Epithelial cell of esophagus (primary cell): ENCODE data around the gene GSTP1.

Experiments
- DNase-seq: peaks from one replicate; pipeline ENCODE4 v3.0.0; 2010; ENCODE audit warnings: low read depth
- H3K4me3 ChIP-seq: 2 replicates; pipeline ENCODE4 v1.5.1; 2011; ENCODE audit warnings: mild to moderate bottlenecking, low read length, control low read depth
- TF ChIP-seq, protein P1 (sequence below): IDR thresholded peaks from 2 replicates; pipeline ENCODE4 v1.5.1; 2011; ENCODE audit warnings: low read depth, mild to moderate bottlenecking, low read length, control low read depth, inconsistent platforms; ENCODE audit not compliant: insufficient read depth; ENCODE audit errors: missing control alignments

Gene GSTP1

DNA sequence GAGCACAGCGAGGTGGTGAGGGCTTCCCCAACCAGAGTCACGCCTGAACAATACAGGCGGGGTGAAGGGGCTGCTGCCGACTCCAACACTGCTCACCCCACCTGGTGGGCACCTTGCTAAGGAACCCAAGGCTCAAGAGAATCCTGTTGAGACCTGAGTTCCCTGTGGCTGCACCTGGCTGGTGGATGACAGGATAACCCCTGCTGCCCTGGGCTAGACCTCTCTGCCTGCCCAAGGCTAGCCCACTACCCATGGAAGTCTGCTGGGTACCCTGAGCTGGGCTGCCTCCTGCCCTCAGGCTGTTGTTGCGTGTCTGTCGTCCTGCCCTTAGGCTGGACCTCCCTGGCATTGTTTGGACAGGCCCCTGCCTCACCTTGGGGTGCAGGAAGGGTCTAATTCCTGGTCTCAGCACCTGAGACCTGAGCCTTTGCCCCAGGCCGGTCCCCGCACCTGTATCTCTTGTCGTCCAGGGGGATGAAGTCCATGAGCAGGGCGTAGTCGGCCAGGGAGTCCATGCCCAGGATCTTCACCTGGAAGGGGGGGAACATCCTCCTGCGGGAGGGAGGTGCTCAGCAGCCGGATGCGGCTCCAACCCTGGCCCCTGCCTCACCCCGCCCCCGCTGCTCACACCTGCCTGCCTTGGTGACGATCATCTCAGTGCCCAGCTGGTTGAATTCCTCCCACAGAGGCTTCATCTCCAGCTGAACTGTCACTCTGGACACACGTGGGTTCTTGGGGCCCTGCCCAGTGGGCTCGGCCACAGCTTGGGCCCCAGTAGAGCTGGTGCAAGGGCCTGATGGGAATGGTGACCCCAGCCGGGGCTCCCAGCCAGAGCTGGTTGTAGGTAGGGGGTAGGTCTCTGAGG lies 51.0 kb downstream of the GSTP1 start:
- TF ChIP-seq, protein P1, sequence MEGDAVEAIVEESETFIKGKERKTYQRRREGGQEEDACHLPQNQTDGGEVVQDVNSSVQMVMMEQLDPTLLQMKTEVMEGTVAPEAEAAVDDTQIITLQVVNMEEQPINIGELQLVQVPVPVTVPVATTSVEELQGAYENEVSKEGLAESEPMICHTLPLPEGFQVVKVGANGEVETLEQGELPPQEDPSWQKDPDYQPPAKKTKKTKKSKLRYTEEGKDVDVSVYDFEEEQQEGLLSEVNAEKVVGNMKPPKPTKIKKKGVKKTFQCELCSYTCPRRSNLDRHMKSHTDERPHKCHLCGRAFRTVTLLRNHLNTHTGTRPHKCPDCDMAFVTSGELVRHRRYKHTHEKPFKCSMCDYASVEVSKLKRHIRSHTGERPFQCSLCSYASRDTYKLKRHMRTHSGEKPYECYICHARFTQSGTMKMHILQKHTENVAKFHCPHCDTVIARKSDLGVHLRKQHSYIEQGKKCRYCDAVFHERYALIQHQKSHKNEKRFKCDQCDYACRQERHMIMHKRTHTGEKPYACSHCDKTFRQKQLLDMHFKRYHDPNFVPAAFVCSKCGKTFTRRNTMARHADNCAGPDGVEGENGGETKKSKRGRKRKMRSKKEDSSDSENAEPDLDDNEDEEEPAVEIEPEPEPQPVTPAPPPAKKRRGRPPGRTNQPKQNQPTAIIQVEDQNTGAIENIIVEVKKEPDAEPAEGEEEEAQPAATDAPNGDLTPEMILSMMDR: no peak
- H3K4me3 ChIP-seq: no peak overlapping the region
- DNase-seq: no peak

DNA sequence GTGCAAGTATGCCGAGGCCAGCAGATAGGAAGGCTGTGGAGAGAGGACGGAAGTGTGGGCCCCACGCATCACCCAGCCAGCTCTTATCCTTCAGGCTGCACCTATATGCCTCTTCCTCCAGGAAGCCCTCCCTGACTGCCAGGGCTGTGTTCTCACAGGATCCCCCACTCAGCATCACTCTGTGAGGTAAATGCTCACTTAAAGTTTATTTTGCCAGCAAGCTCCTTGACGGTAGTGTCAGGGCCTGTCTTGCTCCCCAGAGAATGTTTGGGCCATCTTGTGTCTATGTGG lies 51.6 kb downstream of the GSTP1 start:
- no peak overlapping the region for H3K4me3 ChIP-seq
- TF ChIP-seq, protein P1: no peak

More for the DNA sequence above, 51.6 kb downstream of the GSTP1 start:
- DNase-seq: no peak
